GM18505 (cell line): ENCODE data around the gene DHDH.

Experiments
- ATAC-seq: cut with Tn5 transposase; IDR thresholded peaks from one replicate; pipeline ENCODE4 v1.9.1; 2021; ENCODE audit not compliant: unreplicated experiment
- POLR2A ChIP-seq: IDR thresholded peaks from 4 replicates; pipeline ENCODE4 v1.6.1; 2011; ENCODE audit warnings: borderline replicate concordance; ENCODE audit not compliant: insufficient read depth, insufficient read length; ENCODE audit errors: extremely low read depth

The DHDH gene

DNA sequence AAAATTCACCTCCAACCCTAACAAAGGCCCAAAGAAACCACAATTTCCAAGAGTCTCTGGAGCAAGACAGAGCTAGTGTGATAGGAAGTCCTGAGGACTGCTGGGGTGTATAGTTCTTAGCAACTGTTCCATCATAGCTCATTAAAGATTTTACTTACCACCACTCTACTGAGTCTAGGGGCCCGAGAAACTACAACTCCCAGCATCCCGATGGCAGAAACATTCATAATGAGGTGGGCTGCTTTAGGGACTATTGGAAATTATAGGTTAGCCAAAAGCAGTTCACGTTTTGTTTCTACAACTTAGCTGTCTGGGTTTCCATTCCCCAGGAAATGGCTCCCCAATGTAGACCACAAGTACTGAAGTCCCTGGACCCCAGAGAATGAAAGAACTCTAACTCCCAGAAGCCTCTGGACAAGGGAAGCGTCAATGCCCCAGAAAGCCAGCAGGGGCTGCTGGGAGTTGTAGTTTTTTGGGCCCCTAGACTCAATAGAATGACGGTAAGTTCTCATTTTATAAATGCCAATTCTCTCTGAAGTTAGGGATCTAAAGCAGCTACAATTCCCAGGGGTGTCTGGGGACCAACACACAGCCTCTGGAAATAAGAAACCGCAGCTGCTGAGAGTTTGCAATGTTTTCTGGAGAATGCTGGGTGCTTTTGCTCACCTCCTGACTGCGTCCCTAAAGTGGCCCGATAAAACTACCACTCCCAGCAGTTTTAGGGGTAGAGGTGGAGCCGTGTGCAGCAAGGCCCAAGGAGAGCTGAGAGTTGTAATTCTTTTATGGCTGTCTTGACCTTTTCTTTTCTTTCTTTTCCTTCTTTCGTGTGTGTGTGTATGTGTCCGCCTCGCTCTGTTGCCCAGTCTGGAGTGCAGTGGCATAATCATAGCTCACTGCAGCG, 42.7 kb downstream of the DHDH start:
- TF ChIP-seq POLR2A: no peak
- no peak for ATAC-seq

DNA sequence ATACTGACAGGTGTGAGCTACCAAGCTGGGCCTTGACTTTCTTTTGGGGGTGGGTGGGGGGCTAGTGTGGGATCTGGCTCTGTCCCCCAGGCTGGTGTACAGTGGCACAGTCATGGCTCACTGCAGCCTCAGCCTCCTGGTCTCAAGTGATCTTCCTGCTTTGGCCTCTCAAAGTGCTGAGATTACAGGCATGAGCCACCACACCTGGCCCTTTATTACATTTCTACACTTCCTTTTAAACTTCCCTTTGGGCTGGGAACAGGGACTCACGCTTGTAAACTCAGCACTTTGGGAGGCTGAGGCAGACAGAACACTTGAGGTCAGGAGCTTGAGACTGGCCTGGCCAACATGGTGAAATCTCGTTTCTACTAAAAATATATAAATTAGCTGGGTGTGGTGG, 43.6 kb downstream of the DHDH start:
- ATAC-seq: no peak
- TF ChIP-seq POLR2A: no peak

DNA sequence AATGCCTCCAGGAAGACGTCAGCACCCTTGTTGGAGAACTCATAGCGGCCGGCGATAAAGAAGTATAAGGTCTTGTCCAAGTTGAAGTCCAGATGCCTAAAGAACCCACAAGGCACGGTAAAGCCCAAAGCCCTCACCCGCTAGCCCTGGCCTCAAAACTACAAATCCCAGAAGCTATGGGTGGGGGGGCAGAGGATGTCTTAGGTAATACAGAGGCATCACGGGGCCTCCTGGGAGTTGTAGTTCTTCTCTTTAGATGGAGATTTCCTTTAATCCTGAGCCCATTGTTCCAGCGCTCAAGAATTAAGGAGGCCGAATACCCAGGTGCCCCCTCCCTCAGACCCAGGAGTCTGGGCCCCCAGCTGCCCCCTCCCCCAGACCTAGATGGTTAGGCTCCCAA, 48.8 kb downstream of the DHDH start:
- TF ChIP-seq POLR2A: no peak
- no peak for ATAC-seq

DNA sequence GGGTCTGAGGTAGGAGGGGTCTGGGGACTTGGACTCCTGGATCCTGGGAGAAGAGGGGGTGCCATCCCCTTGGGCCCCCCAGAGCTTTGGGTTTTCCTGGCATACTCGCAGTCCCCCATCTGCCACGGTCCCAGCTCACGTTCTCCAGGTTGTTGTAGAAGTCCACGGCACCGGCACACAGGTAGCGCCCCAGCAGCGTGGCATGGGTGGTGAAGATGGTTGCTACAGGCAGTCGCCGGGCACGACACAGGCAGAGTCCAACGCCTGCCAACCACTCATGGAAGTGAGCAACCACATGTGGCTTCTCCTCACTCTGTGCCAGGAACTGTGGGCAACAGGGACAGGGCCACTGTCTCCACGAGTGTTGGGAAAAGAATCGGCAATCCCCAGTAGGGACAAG, 52.2 kb downstream of the DHDH start:
- no peak for TF ChIP-seq POLR2A
- no peak for ATAC-seq

DNA sequence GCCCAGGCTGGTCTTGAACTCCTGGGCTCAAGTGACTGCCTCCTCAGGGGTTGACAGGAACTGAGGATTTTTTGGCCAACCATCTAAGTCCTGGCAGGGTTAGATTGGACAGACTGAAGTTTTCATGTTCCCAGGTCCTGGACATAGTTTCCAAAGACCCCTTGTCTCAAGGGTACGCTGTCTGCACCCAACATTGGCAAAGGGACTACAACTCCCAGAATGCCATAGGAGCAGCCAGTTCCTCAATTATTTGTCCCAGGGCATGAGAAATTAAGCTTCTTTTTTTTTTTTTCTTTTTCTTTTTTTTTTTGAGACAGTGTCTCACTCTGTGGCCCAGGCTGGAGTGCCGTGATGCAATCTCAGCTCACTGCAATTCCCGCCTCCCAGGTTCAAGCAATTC, 52.7 kb downstream of the DHDH start:
- TF ChIP-seq POLR2A: no peak
- ATAC-seq: no peak

DNA sequence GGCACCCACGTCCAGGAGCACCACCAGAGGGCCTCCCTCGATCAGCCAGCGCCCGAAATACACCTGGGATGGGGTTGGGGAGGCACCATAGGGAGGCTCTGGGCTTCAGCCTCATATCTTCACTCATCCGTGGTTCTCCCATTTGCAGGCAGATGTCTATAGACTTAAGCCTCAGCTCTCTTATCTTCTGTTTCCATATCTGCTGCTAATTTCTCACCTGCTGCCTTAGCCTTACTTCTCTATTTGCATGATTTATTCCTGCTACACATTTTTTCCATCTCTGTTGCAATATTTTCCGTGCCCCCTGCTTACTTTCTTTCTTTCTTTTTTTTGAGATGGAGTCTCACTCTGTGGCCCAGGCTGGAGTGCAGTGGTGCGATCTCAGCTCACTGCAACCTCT, 53.8 kb downstream of the DHDH start:
- ATAC-seq: no peak
- TF ChIP-seq POLR2A: no peak

DNA sequence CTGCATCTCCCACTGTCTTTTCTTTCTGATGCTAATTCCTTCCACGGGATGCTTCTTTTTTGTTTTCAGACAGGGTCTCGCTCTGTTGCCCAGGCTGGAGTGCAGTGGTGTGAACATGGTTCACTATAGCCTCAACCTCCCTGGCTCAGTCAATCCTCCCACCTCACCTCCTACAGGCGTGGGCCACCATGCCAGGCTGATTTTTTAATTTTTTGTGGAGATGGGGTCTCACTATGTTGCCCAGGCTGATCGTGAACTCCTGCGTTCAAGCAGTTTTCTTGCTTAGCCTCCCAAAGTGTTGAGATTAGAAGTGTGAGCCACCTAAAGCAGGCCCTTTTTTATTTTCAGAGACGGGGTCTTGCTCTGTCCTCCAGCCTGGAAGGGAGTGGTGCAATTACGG, 54.8 kb downstream of the DHDH start:
- no peak for TF ChIP-seq POLR2A
- ATAC-seq: no peak

DNA sequence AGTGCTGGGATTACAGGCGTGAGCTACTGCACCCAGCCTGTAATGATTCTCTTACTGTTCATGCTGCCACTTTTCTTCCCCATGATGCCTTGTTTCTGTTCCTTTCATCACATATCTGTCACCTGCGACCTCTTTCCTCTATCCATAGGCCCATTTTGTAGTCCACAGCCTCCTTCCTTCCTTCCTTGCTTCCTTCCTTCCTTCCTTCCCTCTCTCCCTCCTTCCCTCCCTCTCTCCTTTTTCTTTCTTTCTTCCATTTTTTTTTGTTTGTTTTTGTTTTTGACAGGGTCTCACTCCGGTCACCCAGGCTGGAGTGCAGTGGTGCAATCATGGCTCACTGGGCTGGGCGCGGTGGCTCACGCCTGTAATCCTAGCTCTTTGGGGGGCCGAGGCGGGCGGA, 55.4 kb downstream of the DHDH start:
- no peak for ATAC-seq
- TF ChIP-seq POLR2A: no peak

DNA sequence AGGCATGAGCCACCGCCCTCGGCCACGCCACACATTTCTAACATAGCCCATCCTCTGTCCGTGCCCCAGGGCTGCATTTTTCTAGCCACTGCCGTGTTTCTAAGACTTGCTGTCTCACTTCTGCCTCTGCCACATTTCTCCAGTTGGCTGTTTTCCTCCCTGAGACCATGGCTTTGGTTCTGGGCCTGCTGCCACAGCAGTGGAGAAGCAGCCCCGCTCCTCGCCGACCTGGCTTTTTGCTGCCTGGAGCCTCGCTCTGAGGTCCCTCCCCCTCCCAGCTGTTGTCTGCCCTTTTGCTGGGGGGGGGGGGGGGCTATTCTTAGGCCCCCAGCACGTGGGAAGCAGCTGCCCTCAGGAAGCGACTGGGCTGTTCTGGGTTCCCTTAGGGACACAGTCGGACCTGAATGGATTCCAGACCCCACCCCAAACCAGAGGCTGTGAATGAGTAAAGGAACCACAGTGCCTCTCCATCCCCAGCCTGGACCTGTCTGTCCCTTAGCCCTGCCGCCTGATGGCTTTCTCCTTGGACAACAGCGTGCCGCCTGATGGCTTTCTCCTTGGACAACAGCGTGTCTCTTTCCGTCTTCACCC, 56.3 kb downstream of the DHDH start:
- no peak for ATAC-seq
- no peak for TF ChIP-seq POLR2A

DNA sequence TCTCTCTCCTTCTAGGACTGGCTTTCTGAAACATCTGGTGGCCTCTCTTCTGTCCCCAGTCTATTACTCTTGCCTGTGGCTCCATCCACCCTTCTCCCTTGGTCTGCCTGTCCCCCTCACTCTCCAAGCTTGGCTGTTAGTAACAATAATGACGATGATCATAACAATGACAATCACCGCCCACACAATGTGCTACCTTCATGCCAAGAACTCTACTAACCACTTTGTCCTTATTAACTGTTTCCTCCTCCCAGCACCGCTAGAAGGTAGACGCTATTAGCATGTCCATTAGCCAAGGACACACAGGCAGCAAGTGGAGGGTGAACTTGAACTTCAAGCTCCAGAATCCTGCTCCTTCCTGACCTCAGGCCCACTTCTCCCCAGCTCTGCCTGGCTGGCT, 56.9 kb downstream of the DHDH start:
- TF ChIP-seq POLR2A: no peak
- ATAC-seq: no peak

DNA sequence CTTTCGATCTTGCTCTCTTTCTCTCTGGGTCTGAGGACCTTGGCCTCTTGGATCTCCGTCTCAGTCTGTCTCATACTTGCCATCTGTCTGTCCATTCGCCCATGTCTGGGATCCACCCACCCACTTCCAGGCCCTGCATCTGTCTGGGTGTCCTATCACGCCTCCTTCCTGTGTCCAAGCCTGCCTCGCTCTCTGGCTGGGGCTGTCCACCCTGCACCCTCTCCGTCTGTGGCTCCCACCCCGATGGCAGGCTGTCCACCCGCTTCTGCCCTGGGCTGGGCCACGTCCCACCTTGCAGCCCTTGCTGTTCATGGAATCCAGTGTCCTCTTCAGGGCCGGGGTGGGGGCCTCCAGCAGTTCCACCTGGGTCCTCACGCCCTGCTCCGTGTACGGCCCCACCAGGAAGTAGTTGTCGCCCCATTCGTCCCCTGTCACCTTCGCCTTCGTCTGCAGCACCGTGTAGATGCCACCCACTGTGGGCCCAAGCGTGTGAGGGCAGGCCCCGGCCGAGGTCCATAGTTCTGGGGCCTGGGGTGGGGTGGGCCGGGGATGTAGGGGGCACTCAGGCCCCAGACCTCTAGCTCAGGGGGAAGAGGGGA, 57.6 kb downstream of the DHDH start:
- no peak for ATAC-seq
- no peak for TF ChIP-seq POLR2A

DNA sequence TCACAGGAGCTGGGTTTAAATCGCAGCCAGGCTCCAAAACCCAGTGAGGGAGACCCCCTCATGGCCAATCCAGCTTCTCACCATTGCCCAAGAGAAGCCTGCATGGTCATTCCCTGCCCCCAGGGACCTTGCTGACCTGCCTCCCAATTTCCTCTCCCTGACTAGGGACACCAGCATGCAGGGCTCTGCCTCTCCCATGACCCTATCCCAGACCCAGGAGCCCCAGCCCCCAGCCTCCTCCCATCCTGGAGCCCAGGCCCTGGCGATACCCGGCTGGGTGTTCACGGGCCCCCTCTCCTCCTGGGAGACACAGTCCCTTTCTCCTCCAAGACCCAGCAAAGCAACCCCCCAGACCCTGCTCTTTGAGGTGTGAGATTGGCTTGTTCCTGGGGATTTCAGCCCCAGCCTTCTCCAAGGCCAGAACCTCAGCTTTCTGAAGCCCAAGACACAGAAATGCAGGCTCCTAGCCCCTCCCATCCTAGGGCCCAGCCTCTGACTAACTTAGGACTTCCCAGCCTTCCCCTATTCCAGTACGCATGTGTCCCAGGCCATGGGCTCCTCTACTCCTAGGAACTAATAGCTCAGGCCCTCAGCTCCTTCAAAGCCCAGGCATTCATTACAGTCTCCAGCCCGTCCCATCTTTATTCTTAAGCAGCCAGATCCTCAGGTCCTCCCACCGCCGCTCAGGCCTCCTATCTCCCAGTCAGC, 58.5 kb downstream of the DHDH start:
- no peak for TF ChIP-seq POLR2A
- ATAC-seq: no peak

DNA sequence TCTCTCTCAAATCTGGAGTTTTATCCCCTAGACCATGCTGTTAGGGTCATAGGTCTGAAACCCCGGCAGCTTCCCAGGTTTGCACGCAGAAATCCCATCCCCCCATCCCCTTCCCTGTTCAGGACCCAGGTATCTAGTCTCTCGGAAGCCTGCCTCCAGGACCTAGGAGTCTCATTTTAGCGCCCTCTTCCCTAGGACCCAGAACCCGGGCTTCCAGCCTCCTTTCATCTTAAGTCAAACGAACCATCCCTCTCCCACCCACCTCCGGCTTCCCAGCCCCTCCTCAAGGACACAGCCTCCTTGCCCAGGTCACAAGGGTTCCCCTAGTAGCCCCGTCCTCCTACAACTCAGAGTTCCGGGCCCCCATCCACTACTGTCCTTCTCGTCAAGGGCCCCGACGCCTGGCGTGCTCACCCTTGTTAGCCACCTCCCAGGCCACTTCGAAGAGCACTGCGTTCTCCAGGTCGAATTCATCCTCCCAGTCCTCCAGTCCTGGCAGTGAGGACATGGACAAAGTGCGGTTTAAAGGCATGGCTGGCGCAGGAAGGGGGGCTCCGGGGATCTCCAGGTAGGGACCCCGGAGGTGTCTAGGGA, 59.2 kb downstream of the DHDH start:
- TF ChIP-seq POLR2A: no peak
- peak; percentile 2 for ATAC-seq
